C4-2B (cell line): ENCODE measurements around the gene GALNT7.

Experiments
- H3K27ac ChIP-seq: fragments of 450-650 bp; 2 replicates; pipeline ENCODE4 v1.5.1; 2017
- ZFX ChIP-seq: fragments of 450-650 bp; IDR thresholded peaks from 2 replicates; pipeline ENCODE4 v1.6.1; 2017
- TF ChIP-seq, protein P1 (sequence below): fragments of 450-650 bp; conservative IDR thresholded peaks from 2 replicates; pipeline ENCODE4 v1.5.1; 2017; ENCODE audit warnings: mild to moderate bottlenecking

The GALNT7 gene

DNA sequence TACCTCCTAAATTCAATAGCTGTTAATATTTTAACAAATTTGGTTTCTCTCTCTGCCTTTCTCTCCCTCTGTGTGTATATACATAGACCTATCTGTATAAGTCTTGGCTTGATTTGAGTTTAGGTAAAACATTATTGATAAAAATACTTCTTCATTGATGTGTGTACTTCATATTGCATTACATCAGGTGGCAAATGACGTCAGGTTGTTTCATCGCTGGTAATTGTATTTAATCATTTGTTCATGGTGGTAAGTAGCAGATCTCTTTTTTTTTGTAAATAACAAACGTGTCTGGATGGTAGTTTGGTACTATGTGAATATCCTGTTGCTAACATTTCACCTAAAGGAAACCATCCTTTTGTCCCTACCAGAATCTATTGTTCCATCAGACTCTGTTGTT is 55.1 kb downstream of the GALNT7 start:
- TF ChIP-seq, protein P1, sequence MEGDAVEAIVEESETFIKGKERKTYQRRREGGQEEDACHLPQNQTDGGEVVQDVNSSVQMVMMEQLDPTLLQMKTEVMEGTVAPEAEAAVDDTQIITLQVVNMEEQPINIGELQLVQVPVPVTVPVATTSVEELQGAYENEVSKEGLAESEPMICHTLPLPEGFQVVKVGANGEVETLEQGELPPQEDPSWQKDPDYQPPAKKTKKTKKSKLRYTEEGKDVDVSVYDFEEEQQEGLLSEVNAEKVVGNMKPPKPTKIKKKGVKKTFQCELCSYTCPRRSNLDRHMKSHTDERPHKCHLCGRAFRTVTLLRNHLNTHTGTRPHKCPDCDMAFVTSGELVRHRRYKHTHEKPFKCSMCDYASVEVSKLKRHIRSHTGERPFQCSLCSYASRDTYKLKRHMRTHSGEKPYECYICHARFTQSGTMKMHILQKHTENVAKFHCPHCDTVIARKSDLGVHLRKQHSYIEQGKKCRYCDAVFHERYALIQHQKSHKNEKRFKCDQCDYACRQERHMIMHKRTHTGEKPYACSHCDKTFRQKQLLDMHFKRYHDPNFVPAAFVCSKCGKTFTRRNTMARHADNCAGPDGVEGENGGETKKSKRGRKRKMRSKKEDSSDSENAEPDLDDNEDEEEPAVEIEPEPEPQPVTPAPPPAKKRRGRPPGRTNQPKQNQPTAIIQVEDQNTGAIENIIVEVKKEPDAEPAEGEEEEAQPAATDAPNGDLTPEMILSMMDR = no peak
- TF ChIP-seq ZFX = no peak
- H3K27ac ChIP-seq = no peak overlapping the region

GRCh38 chr4:173226401-173226888 is 57.8 kb downstream of the GALNT7 start:
- H3K27ac ChIP-seq = no peak overlapping the region

GRCh38 chr4:173227756-173228155 is 59.1 kb downstream of the GALNT7 start:
- TF ChIP-seq ZFX = no peak
- TF ChIP-seq, protein P1 = no peak
- no peak overlapping the region for H3K27ac ChIP-seq

More at GRCh38 chr4:173226401-173226888, 57.8 kb downstream of the GALNT7 start:
- TF ChIP-seq ZFX = no peak
- TF ChIP-seq, protein P1 = no peak

DNA sequence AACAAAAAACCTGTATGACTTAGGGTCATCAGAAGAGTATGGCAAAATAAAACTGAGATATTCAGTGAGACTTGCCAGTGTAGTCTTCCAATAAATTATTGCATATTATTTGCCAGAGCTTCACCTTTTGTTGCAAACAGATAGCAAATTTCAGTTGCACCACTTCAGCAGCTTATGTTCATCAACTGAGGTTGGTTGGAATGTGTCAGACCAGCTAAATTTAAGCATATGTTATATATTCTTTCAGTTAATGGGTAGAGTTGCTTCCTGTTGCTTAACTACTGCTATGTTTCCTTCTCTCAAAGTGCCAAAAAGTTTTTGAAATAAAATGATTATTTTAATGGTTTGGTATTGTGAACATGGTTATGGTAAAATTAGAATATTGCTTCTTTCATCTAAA is 61.5 kb downstream of the GALNT7 start:
- TF ChIP-seq ZFX = no peak
- TF ChIP-seq, protein P1 = no peak
- no peak overlapping the region for H3K27ac ChIP-seq

DNA sequence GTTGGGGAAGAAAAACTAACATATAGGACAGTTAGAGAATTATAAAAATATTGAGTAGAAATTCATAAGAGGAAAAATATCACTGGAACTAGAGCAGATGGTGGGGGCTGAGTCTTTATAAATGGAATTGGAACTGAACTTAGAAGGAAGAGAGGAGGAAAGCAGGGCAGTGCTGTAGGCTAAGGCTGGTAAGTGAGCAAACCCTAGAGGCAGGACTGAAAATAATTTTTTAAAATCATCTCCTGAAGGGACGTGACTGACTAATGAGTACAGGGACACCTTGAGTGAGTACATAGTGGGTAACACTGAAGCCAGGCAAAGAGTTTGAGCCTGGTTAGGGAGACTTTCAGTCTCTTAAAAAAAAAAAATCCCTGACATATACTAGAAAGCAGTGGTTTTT is 63.3 kb downstream of the GALNT7 start:
- TF ChIP-seq, protein P1 = peak; percentile 24
- TF ChIP-seq ZFX = no peak
- no peak overlapping the region for H3K27ac ChIP-seq

- H3K27ac ChIP-seq = no peak overlapping the region
- no peak for TF ChIP-seq ZFX
- TF ChIP-seq, protein P1 = no peak
Observed at GRCh38 chr4:173233857-173234256, 65.2 kb downstream of the GALNT7 start.

DNA sequence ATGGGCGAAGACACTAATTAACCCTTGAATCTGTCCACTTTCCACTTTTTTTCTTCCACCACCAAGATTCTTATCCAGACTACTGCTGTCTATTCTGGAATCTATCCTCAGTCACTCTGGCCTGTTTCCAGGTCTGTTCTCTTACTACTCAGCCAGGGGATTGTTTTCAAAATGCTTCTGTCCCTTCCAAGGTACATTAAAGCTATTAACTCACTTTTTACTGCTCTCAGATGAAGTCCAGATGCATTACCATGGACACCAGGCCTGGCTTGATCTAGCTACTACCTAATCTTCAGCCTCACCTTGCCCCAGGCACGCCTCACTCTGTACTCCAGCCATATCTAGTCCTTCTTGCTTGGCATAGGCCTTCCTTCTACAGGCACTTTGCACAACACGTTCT is 66.4 kb downstream of the GALNT7 start:
- TF ChIP-seq, protein P1 = no peak
- TF ChIP-seq ZFX = no peak

More for the DNA sequence above, 66.4 kb downstream of the GALNT7 start:
- H3K27ac ChIP-seq = no peak overlapping the region
